Osteocyte (in vitro differentiated cells): Measurements from ENCODE around the gene NAALADL2. TPM values are rescaled to one million over a fixed set of nuclear protein-coding genes. Genes with fewer than 3 reads are reported as not detected.

Source experiments
- DNase-seq: peaks from one replicate; pipeline ENCODE4 v3.0.0; 2021; ENCODE audit warnings: mixed read lengths; ENCODE audit not compliant: unreplicated experiment; ENCODE audit errors: extremely low spot score
- H3K27ac Mint-ChIP-seq: one replicate; pipeline ENCODE4 v1.8.0; 2021; ENCODE audit warnings: mild to moderate bottlenecking, mixed read lengths; ENCODE audit not compliant: unreplicated experiment
- H3K27me3 Mint-ChIP-seq: one replicate; pipeline ENCODE4 v1.8.0; 2021; ENCODE audit warnings: mixed read lengths; ENCODE audit not compliant: unreplicated experiment
- H3K36me3 Mint-ChIP-seq: one replicate; pipeline ENCODE4 v1.8.0; 2021; ENCODE audit warnings: mixed read lengths; ENCODE audit not compliant: unreplicated experiment
- H3K4me1 Mint-ChIP-seq: one replicate; pipeline ENCODE4 v1.8.0; 2021; ENCODE audit warnings: mixed read lengths; ENCODE audit not compliant: unreplicated experiment
- H3K4me3 Mint-ChIP-seq: one replicate; pipeline ENCODE4 v1.8.0; 2021; ENCODE audit warnings: mild to moderate bottlenecking, moderate library complexity, mixed read lengths; ENCODE audit not compliant: unreplicated experiment
- H3K9me3 Mint-ChIP-seq: one replicate; pipeline ENCODE4 v1.8.0; 2021; ENCODE audit warnings: mixed read lengths; ENCODE audit not compliant: unreplicated experiment
- CTCF ChIP-seq: fragments of 200-600 bp; sonication (generic); IDR thresholded peaks from 2 replicates; pipeline ENCODE4 v1.5.0; 2021; ENCODE audit warnings: antibody characterized with exemption, mild to moderate bottlenecking, moderate library complexity
- total RNA-seq: library from RNA; stranded (reverse); gene quantifications from 2 replicates; pipeline ENCODE4 v1.2.1, GENCODE V29; 2021

Gene NAALADL2
- total RNA-seq, 1 donor from 2014 or later, result 16.1 TPM

GRCh38 chr3:175731543-175731942 lies 872.4 kb downstream of the NAALADL2 start:
- Mint-ChIP-seq H3K4me3 (no peak overlapping the region), H3K36me3 (peaks cover 5% of the 10 kb centered on the region), H3K27ac (no peak overlapping the region), H3K4me1 (peaks cover 4% of the 10 kb centered on the region), H3K27me3 (no peaks in the 10 kb centered on the region), H3K9me3 (peaks cover 7% of the 10 kb centered on the region)
- no peak for DNase-seq
- TF ChIP-seq CTCF, result no peak

- Mint-ChIP-seq H3K27me3 (no peaks in the 10 kb centered on the region), H3K36me3 (peaks cover 5% of the 10 kb centered on the region), H3K4me3 (no peak overlapping the region), H3K27ac (no peak overlapping the region), H3K9me3 (peaks cover 7% of the 10 kb centered on the region), H3K4me1 (peaks cover 4% of the 10 kb centered on the region)
- no peak for TF ChIP-seq CTCF
- DNase-seq, result no peak
These were observed 872.9 kb downstream of the NAALADL2 start for GRCh38 chr3:175732017-175732416.

GRCh38 chr3:175735866-175736265 lies 876.7 kb downstream of the NAALADL2 start:
- H3K4me1 Mint-ChIP-seq, result no peaks in the 10 kb centered on the region
- no peaks in the 10 kb centered on the region for H3K27me3 Mint-ChIP-seq
- H3K4me3 Mint-ChIP-seq, result no peak overlapping the region
- H3K9me3 Mint-ChIP-seq, result peaks cover 7% of the 10 kb centered on the region
- H3K27ac Mint-ChIP-seq, result no peak overlapping the region
- DNase-seq, result no peak
- peaks cover 5% of the 10 kb centered on the region for H3K36me3 Mint-ChIP-seq
- TF ChIP-seq CTCF, result no peak

- Mint-ChIP-seq H3K4me3 (no peak overlapping the region), H3K9me3 (peaks cover 7% of the 10 kb centered on the region), H3K4me1 (no peaks in the 10 kb centered on the region), H3K36me3 (peaks cover 5% of the 10 kb centered on the region), H3K27me3 (no peaks in the 10 kb centered on the region), H3K27ac (no peak overlapping the region)
- TF ChIP-seq CTCF, result no peak
- no peak for DNase-seq
These were observed 878.8 kb downstream of the NAALADL2 start for GRCh38 chr3:175737646-175738572.

- Mint-ChIP-seq H3K27me3 (no peaks in the 10 kb centered on the region), H3K9me3 (no peaks in the 10 kb centered on the region), H3K36me3 (no peaks in the 10 kb centered on the region), H3K4me3 (no peak overlapping the region), H3K4me1 (peaks cover 7% of the 10 kb centered on the region), H3K27ac (no peak overlapping the region)
- no peak for DNase-seq
- no peak for TF ChIP-seq CTCF
These were observed 882.8 kb downstream of the NAALADL2 start for GRCh38 chr3:175741951-175742350.
